ENCODE measurements around the gene DIO2. TPM values are rescaled to one million over a fixed set of nuclear protein-coding genes. Genes with fewer than 3 reads are reported as not detected.
A peak's percentile ranks its signal among the peaks of the same experiment; 100 is the strongest.

Gene DIO2
- total RNA-seq, 1 experiment from 2014 or later: 4.9 TPM

- no TSS peak for BruUV-seq (replicated peaks)
- H3K36me3 ChIP-seq (ENCODE audit: control insufficient read depth, insufficient read depth, low read length): no peaks in the 10 kb centered on the region
- no peaks in the 10 kb centered on the region for H3K9me3 ChIP-seq
- H3K4me1 Mint-ChIP-seq (ENCODE audit: low read depth, unreplicated experiment): no peaks in the 10 kb centered on the region
- DNase-seq: no peak
- POLR2A ChIA-PET: no interaction called here
- no peaks in the 10 kb centered on the region for H3K27me3 ChIP-seq (replicated peaks; ENCODE audit: control insufficient read depth, insufficient read depth, low read length)
- no peaks in the 10 kb centered on the region for H3K27me3 Mint-ChIP-seq (ENCODE audit: insufficient read depth, unreplicated experiment)
- H3K36me3 Mint-ChIP-seq (ENCODE audit: insufficient read depth, unreplicated experiment): no peaks in the 10 kb centered on the region
- peaks cover 8% of the 10 kb centered on the region for H3K9me3 Mint-ChIP-seq (ENCODE audit: unreplicated experiment)
- H3K27ac Mint-ChIP-seq (ENCODE audit: unreplicated experiment): no peak overlapping the region
- no peaks in the 10 kb centered on the region for H3K4me1 ChIP-seq
- H3K4me3 Mint-ChIP-seq (ENCODE audit: unreplicated experiment): no peak overlapping the region
- intact Hi-C loops (cut with micrococcal nuclease; ENCODE audit: unreplicated experiment): no loop called here
- CTCF ChIA-PET: no interaction called here
- no peak for TF ChIP-seq CTCF (IDR thresholded peaks at IDR 0.05; ENCODE audit: insufficient read depth in 1 of 2, low read depth in 1 of 2, low read length in 1 of 2, severe bottlenecking in 1 of 2, unreplicated experiment in 1 of 2)
- H3K4me3 ChIP-seq (ENCODE audit: low read depth, low read length): no peak overlapping the region
Observed at GRCh38 chr14:80223696-80224465, 12.6 kb upstream of the DIO2 start.

GRCh38 chr14:80216818-80217217, 5.5 kb upstream of the DIO2 start:
- no peak for TF ChIP-seq CTCF (IDR thresholded peaks at IDR 0.05; ENCODE audit: insufficient read depth in 1 of 2, low read depth in 1 of 2, low read length in 1 of 2, severe bottlenecking in 1 of 2, unreplicated experiment in 1 of 2)
- no peak for DNase-seq
- no peaks in the 10 kb centered on the region for H3K27me3 ChIP-seq (replicated peaks; ENCODE audit: control insufficient read depth, insufficient read depth, low read length)
- Mint-ChIP-seq H3K4me1 (ENCODE audit: low read depth, unreplicated experiment) (peaks cover 7% of the 10 kb centered on the region), H3K27ac (ENCODE audit: unreplicated experiment) (no peak overlapping the region), H3K9me3 (ENCODE audit: unreplicated experiment) (no peaks in the 10 kb centered on the region), H3K27me3 (ENCODE audit: insufficient read depth, unreplicated experiment) (no peaks in the 10 kb centered on the region), H3K4me3 (ENCODE audit: unreplicated experiment) (no peak overlapping the region), H3K36me3 (ENCODE audit: insufficient read depth, unreplicated experiment) (peaks cover 5% of the 10 kb centered on the region)
- no TSS peak for BruUV-seq (replicated peaks)
- no peak overlapping the region for H3K4me3 ChIP-seq (ENCODE audit: low read depth, low read length)
- no peaks in the 10 kb centered on the region; the same call in 1 of the 2 replicates for H3K9me3 ChIP-seq
- POLR2A ChIA-PET: no interaction called here
- peaks cover 21% of the 10 kb centered on the region for H3K4me1 ChIP-seq
- intact Hi-C loops (cut with micrococcal nuclease; ENCODE audit: unreplicated experiment): loop anchor here (10.0 kb wide), 1 partner anchor 248 kb away; no protein-coding TSS in a partner anchor
- CTCF ChIA-PET: no interaction called here
- 0 out of 2 replicates have a peak, but pooled peaks cover 2% of the 10 kb centered on the region for H3K36me3 ChIP-seq (ENCODE audit: control insufficient read depth, insufficient read depth, low read length)

GRCh38 chr14:80215756-80216581, 4.7 kb upstream of the DIO2 start:
- BruUV-seq (replicated peaks): TSS peak; percentile 89
- Histone ChIP-seq H3K27me3 (replicated peaks; ENCODE audit: control insufficient read depth, insufficient read depth, low read length) (no peaks in the 10 kb centered on the region), H3K36me3 (ENCODE audit: control insufficient read depth, insufficient read depth, low read length) (0 out of 2 replicates have a peak, but pooled peaks cover 2% of the 10 kb centered on the region), H3K9me3 (no peaks in the 10 kb centered on the region; the same call in 1 of the 2 replicates), H3K4me3 (ENCODE audit: low read depth, low read length) (no peak overlapping the region), H3K4me1 (peaks cover 21% of the 10 kb centered on the region)
- ChIA-PET CTCF (interaction anchor here (0.7 kb wide), 1 partner anchor 13 kb away, joined by 4 read pairs; no protein-coding TSS in a partner anchor), POLR2A (interaction anchor here (0.6 kb wide), 1 partner anchor 38 kb away, joined by 3 read pairs; no protein-coding TSS in a partner anchor)
- peak overlapping the region; percentile 87 for H3K27ac Mint-ChIP-seq (ENCODE audit: unreplicated experiment)
- peaks cover 6% of the 10 kb centered on the region for H3K36me3 Mint-ChIP-seq (ENCODE audit: insufficient read depth, unreplicated experiment)
- H3K27me3 Mint-ChIP-seq (ENCODE audit: insufficient read depth, unreplicated experiment): no peaks in the 10 kb centered on the region
- DNase-seq: peak; percentile 81 to 84
- intact Hi-C loops (cut with micrococcal nuclease; ENCODE audit: unreplicated experiment): loop anchor here (10.0 kb wide), 1 partner anchor 249 kb away; no protein-coding TSS in a partner anchor
- TF ChIP-seq CTCF (IDR thresholded peaks at IDR 0.05; ENCODE audit: insufficient read depth in 1 of 2, low read depth in 1 of 2, low read length in 1 of 2, severe bottlenecking in 1 of 2, unreplicated experiment in 1 of 2): no peak
- peak overlapping the region; percentile 33 for H3K4me3 Mint-ChIP-seq (ENCODE audit: unreplicated experiment)
- peaks cover 7% of the 10 kb centered on the region for H3K4me1 Mint-ChIP-seq (ENCODE audit: low read depth, unreplicated experiment)
- no peaks in the 10 kb centered on the region for H3K9me3 Mint-ChIP-seq (ENCODE audit: unreplicated experiment)
